Smooth muscle cell (in vitro differentiated cells): ENCODE measurements around the gene TGIF2. TPM values are rescaled to one million over a fixed set of nuclear protein-coding genes. Genes with fewer than 3 reads are reported as not detected.

Experiments
- DNase-seq: peaks from one replicate; lab custom pipeline; 2025; ENCODE audit not compliant: unreplicated experiment; lab: John Stamatoyannopoulos, UW
- H2AFZ ChIP-seq: fragments of 200-600 bp; sonication (generic); 2 replicates; pipeline ENCODE4 v1.6.0; 2016; ENCODE audit warnings: antibody characterized with exemption, low read depth, mild to moderate bottlenecking
- H3F3A ChIP-seq: fragments of 200-600 bp; sonication (generic); 2 replicates; pipeline ENCODE4 v1.6.0; 2017; ENCODE audit warnings: antibody characterized with exemption, low read depth
- H3K27ac ChIP-seq: fragments of 200-600 bp; sonication (generic); 2 replicates; pipeline ENCODE4 v1.5.1; 2016; ENCODE audit warnings: low read depth, mild to moderate bottlenecking
- H3K27me3 ChIP-seq: fragments of 200-600 bp; sonication (generic); 2 replicates; pipeline ENCODE4 v1.6.1; 2016; ENCODE audit warnings: low read depth, mild to moderate bottlenecking
- H3K36me3 ChIP-seq: fragments of 200-600 bp; sonication (generic); 2 replicates; pipeline ENCODE4 v1.5.1; 2016; ENCODE audit warnings: low read depth
- H3K4me1 ChIP-seq: fragments of 200-600 bp; sonication (generic); 2 replicates; pipeline ENCODE4 v1.5.1; 2016; ENCODE audit warnings: low read depth
- H3K4me2 ChIP-seq: fragments of 200-600 bp; sonication (generic); 2 replicates; pipeline ENCODE4 v1.6.0; 2016; ENCODE audit warnings: mild to moderate bottlenecking
- H3K4me3 ChIP-seq: fragments of 200-600 bp; sonication (generic); 2 replicates; pipeline ENCODE4 v1.5.1; 2016; ENCODE audit warnings: mild to moderate bottlenecking
- H3K79me2 ChIP-seq: fragments of 200-600 bp; sonication (generic); 2 replicates; pipeline ENCODE4 v1.6.0; 2016; ENCODE audit warnings: low read depth, mild to moderate bottlenecking
- H3K9ac ChIP-seq: fragments of 200-600 bp; sonication (generic); 2 replicates; pipeline ENCODE4 v1.6.0; 2016; ENCODE audit warnings: low read depth
- H3K9me3 ChIP-seq: fragments of 200-600 bp; sonication (generic); replicated peaks from 2 replicates; pipeline ENCODE4 v1.5.1; 2016; ENCODE audit warnings: low read depth
- H4K20me1 ChIP-seq: fragments of 200-600 bp; sonication (generic); 2 replicates; pipeline ENCODE4 v1.6.0; 2016; ENCODE audit warnings: low read depth
- WGBS: methylation state at CpG from one replicate; pipeline ENCODE4 v1.1.7; 2016; ENCODE audit warnings: low lambda C conversion rate; 5-methylcytosine and 5-hydroxymethylcytosine counted together
- polyA plus RNA-seq: library from polyadenylated mRNA; unstranded; fragments of >200 nt; fragmentation: Nextera tagmentation; extraction: Ambion mirVana; gene quantifications from 2 replicates; pipeline ENCODE4 v1.2.1, GENCODE V29; 2016
- total RNA-seq: library from RNA; depleted of rRNA; stranded (reverse); fragments of >200 nt; gene quantifications from 2 replicates; pipeline ENCODE4 v1.2.3, GENCODE V29; 2014
- TF ChIP-seq, protein P1 (sequence below): fragments of 200-600 bp; sonication (generic); IDR thresholded peaks from 2 replicates; pipeline ENCODE4 v1.5.1; 2017; ENCODE audit warnings: borderline replicate concordance, mild to moderate bottlenecking, antibody characterized with exemption; ENCODE audit not compliant: insufficient read depth, poor library complexity, severe bottlenecking

Gene TGIF2
- total and polyA plus RNA-seq, 2 experiments from 2014 or later: 14.5 to 18.1 TPM

DNA sequence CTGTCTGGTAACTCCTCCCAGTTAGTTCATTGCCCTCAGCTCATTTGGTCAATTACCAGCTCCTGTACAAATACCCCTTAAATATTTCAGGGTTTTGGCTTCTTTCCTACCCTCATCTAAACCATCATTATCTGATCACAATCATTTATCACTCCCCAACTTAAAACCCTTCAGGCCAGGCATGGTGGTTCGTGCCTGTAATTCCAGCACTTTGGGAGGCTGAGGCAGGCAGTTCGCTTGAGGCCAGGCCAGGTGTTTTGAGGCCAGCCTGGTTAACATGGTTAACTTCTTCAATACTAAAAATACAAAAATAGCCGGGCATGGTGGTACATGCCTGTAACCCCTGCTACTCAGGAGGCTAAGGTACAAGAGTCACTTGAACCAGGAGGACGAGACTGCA is 9.4 kb downstream of the TGIF2 start:
- Histone ChIP-seq H3K27ac (no peak overlapping the region), H3K9me3 (no peaks in the 10 kb centered on the region), H4K20me1 (peaks cover 36% of the 10 kb centered on the region), H3K4me1 (no peaks in the 10 kb centered on the region), H3K79me2 (peaks cover 12% of the 10 kb centered on the region), H3K27me3 (no peaks in the 10 kb centered on the region), H3K4me2 (no peak overlapping the region), H3K36me3 (no peaks in the 10 kb centered on the region), H3K4me3 (no peak overlapping the region), H3F3A (no peaks in the 10 kb centered on the region), H3K9ac (no peak overlapping the region), H2AFZ (no peak overlapping the region)
- 96% methylated on average over 4 of the region's 4 CpGs for WGBS
- TF ChIP-seq, protein P1, sequence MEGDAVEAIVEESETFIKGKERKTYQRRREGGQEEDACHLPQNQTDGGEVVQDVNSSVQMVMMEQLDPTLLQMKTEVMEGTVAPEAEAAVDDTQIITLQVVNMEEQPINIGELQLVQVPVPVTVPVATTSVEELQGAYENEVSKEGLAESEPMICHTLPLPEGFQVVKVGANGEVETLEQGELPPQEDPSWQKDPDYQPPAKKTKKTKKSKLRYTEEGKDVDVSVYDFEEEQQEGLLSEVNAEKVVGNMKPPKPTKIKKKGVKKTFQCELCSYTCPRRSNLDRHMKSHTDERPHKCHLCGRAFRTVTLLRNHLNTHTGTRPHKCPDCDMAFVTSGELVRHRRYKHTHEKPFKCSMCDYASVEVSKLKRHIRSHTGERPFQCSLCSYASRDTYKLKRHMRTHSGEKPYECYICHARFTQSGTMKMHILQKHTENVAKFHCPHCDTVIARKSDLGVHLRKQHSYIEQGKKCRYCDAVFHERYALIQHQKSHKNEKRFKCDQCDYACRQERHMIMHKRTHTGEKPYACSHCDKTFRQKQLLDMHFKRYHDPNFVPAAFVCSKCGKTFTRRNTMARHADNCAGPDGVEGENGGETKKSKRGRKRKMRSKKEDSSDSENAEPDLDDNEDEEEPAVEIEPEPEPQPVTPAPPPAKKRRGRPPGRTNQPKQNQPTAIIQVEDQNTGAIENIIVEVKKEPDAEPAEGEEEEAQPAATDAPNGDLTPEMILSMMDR: no peak
- DNase-seq: no peak

DNA sequence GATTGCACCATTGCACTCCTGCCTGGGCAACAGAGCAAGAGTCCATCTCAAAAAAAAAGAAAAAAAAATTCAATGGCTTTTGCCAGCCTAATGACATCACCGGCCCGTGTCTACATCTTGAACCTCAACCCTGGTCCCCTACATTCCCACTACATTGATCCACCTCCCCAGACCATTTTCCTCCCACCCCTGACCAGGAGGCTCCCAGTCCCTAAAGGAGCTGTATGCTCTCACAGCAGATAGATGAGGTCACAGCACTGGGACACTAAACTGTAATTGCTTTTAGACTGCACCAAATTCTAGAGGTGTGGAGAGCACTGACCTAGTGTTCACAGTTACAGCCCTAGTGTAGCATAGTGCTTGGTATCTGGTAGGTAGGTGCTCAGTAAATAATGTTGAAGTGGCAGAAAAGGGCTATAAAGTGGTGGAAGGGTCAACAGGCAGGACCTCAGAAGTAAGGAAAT is 10.7 kb downstream of the TGIF2 start:
- no peak for DNase-seq
- Histone ChIP-seq H3K79me2 (no peaks in the 10 kb centered on the region), H3K27me3 (no peaks in the 10 kb centered on the region), H3K36me3 (no peaks in the 10 kb centered on the region), H3K27ac (no peak overlapping the region), H3F3A (no peaks in the 10 kb centered on the region), H4K20me1 (peaks cover 24% of the 10 kb centered on the region), H3K4me1 (no peaks in the 10 kb centered on the region), H3K9me3 (no peaks in the 10 kb centered on the region), H3K9ac (no peak overlapping the region), H3K4me3 (no peak overlapping the region), H2AFZ (no peak overlapping the region), H3K4me2 (no peak overlapping the region)
- TF ChIP-seq, protein P1: no peak
- WGBS: 97% methylated on average over 2 of the region's 2 CpGs

DNA sequence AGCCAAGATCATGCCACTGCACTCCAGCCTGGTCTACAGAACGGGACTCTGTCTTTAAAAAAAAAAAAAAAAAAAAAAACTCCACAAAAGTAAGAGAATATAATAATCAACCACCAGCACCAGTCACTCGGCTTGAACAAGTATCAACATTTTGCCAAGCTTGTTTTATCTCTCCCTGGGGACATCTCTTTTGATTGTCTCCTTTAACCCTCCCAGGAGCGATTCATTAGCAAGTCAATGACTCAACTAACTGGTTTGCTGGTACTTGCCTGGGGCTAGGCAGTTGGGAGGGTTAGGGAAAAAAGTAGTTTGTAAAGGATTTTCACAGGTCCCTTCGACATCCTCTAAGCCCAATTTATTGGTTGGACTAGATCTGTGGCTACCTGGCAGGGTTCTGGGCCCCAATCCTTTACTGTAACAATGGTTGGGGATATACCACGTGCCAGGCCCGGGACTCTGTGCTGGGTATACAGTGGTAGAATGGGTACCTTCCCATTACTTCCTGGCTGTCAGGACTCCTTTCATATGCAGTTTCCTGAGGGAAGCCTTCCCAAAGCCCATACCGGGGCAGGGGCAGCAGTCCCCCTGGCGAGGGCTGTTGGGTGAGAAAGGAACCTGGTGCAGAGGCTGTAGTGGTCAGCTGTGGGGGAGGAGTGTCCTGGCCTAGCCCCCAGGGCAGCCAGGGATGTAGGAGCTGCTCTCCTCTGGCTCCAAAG is 12.2 kb downstream of the TGIF2 start:
- Histone ChIP-seq H3K4me3 (no peak overlapping the region), H2AFZ (no peak overlapping the region), H4K20me1 (peaks cover 16% of the 10 kb centered on the region), H3K4me1 (no peaks in the 10 kb centered on the region), H3K4me2 (no peak overlapping the region), H3K9me3 (no peaks in the 10 kb centered on the region), H3F3A (no peaks in the 10 kb centered on the region), H3K36me3 (no peaks in the 10 kb centered on the region), H3K79me2 (no peaks in the 10 kb centered on the region), H3K27ac (no peak overlapping the region), H3K9ac (no peak overlapping the region), H3K27me3 (no peaks in the 10 kb centered on the region)
- TF ChIP-seq, protein P1: no peak
- WGBS: 39% methylated on average over 8 of the region's 8 CpGs
- no peak for DNase-seq
